RWPE2 (cell line): Measurements from ENCODE around the gene ETFBKMT.
A peak's percentile ranks its signal among the peaks of the same experiment; 100 is the strongest.

ENCODE experiments used
- ATAC-seq: fragments of 200-7000 bp; cut with Tn5 transposase; 3 replicates; pipeline ENCODE4 v1.9.1; 2021; ENCODE audit warnings: low read depth
- DNase-seq: peaks from one replicate; pipeline ENCODE4 v3.0.0-alpha.2; 2020; ENCODE audit warnings: low spot score
- H3K27ac ChIP-seq: fragments of 450-650 bp; 2 replicates; pipeline ENCODE4 v1.5.1; 2017; ENCODE audit warnings: mild to moderate bottlenecking; ENCODE audit not compliant: poor library complexity, severe bottlenecking
- H3K27me3 ChIP-seq: fragments of 250-450 bp; sonication (Bioruptor Pico); 2 replicates; pipeline ENCODE4 v1.5.1; 2021; ENCODE audit warnings: mild to moderate bottlenecking, moderate library complexity; ENCODE audit not compliant: insufficient read depth, poor library complexity, severe bottlenecking
- H3K36me3 ChIP-seq: fragments of 250-450 bp; sonication (Bioruptor Pico); 2 replicates; pipeline ENCODE4 v1.5.1; 2020; ENCODE audit warnings: low read depth, mild to moderate bottlenecking, moderate library complexity
- H3K4me1 ChIP-seq: fragments of 250-450 bp; sonication (Bioruptor Pico); 2 replicates; pipeline ENCODE4 v1.5.1; 2021; ENCODE audit warnings: mild to moderate bottlenecking, moderate library complexity; ENCODE audit not compliant: insufficient read depth, poor library complexity, severe bottlenecking
- H3K4me3 ChIP-seq: fragments of 250-450 bp; sonication (Bioruptor Pico); 2 replicates; pipeline ENCODE4 v1.5.1; 2021; ENCODE audit warnings: mild to moderate bottlenecking, moderate library complexity; ENCODE audit not compliant: severe bottlenecking
- H3K9me3 ChIP-seq: fragments of 250-450 bp; sonication (Bioruptor Pico); 2 replicates; pipeline ENCODE4 v1.5.1; 2021; ENCODE audit warnings: mild to moderate bottlenecking, moderate library complexity; ENCODE audit not compliant: severe bottlenecking
- CTCF ChIP-seq: fragments of 450-650 bp; IDR thresholded peaks from one replicate; pipeline ENCODE4 v1.5.1; 2017; ENCODE audit warnings: mild to moderate bottlenecking, moderate library complexity; ENCODE audit not compliant: poor library complexity, severe bottlenecking

ETFBKMT gene

GRCh38 chr12:31659087-31659942, at the start of gene ETFBKMT:
ETFBKMT (plus strand) TSS chr12:31659688; CDS start chr12:31661954, 2,266 bp downstream.
- peak within 1 kb of the TSS; percentile 72 for H3K27ac ChIP-seq
- H3K4me3 ChIP-seq: peak within 1 kb of the TSS; percentile 45
- H3K27me3 ChIP-seq: no peaks in the 10 kb centered on the region
- no peaks in the 10 kb centered on the region for H3K36me3 ChIP-seq
- DNase-seq (peak; percentile 94), ATAC-seq (peak; percentile 98)
- peak; percentile 37 for TF ChIP-seq CTCF
- no peaks in the 10 kb centered on the region for H3K9me3 ChIP-seq
- no peaks in the 10 kb centered on the region for H3K4me1 ChIP-seq

GRCh38 chr12:31612819-31613218, 46.7 kb upstream of the ETFBKMT start:
- no peak for TF ChIP-seq CTCF
- DNase-seq (no peak), ATAC-seq (no peak)
- Histone ChIP-seq H3K36me3 (no peaks in the 10 kb centered on the region), H3K9me3 (peaks cover 6% of the 10 kb centered on the region), H3K27ac (no peak overlapping the region), H3K27me3 (no peaks in the 10 kb centered on the region), H3K4me1 (no peaks in the 10 kb centered on the region), H3K4me3 (no peak overlapping the region)

GRCh38 chr12:31618228-31619025, 41.1 kb upstream of the ETFBKMT start:
- ATAC-seq: no peak
- no peak for TF ChIP-seq CTCF
- Histone ChIP-seq H3K27me3 (no peaks in the 10 kb centered on the region), H3K36me3 (no peaks in the 10 kb centered on the region), H3K27ac (no peak overlapping the region), H3K4me1 (no peaks in the 10 kb centered on the region), H3K4me3 (no peak overlapping the region), H3K9me3 (no peaks in the 10 kb centered on the region)
- DNase-seq: no peak

GRCh38 chr12:31620311-31620710, 39.2 kb upstream of the ETFBKMT start:
- Histone ChIP-seq H3K27ac (no peak overlapping the region), H3K4me1 (no peaks in the 10 kb centered on the region), H3K27me3 (no peaks in the 10 kb centered on the region), H3K4me3 (no peak overlapping the region), H3K9me3 (no peaks in the 10 kb centered on the region), H3K36me3 (no peaks in the 10 kb centered on the region)
- ATAC-seq (no peak), DNase-seq (no peak)
- no peak for TF ChIP-seq CTCF
